Stimulated activated CD8-positive, alpha-beta memory T cell treated with anti-CD3 and anti-CD28 coated beads, Interleukin-15, amount 100 ng/mL, for 1 hour (primary cell): ENCODE measurements around the gene SASH1.
"Not testable (repeated sequence)": the region's sequence is repeated elsewhere in the genome, so short reads cannot be mapped to it uniquely, and the experiment has no call there.

Source experiments
- DNase-seq: peaks from one replicate; pipeline ENCODE4 v3.0.0-alpha.2; 2020; ENCODE audit warnings: low read depth

Gene SASH1

DNA sequence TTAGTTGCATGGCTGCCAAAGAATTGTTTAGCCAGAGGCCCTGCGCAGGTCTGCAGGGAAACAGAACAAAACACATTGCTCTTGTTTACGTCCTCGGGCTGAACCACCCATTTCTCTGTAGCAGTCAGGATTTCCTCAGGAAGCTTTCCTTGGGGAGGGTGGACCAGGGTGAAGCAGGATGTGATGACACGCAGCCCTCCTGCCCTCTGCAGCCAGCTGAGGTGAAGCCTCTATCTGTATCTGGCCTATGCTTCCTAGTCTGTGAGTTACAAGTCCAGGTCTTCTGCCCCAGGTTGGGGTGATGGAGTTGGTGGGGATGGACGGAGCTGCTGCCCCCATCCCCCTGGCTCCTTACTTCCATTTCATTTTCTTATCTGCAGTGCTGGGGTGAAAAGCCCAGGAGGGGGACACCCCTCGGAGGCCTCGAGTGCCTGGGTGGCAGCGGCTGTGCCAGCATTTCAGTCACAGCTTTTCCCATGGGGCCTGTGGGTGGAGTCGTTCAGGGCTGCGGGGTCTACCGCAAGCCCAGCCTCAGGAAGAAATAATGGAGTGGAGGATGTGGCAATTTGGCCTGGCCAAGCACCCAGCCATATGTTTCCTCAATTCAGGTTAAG, 24.9 kb downstream of the SASH1 start:
- no peak for DNase-seq

DNA sequence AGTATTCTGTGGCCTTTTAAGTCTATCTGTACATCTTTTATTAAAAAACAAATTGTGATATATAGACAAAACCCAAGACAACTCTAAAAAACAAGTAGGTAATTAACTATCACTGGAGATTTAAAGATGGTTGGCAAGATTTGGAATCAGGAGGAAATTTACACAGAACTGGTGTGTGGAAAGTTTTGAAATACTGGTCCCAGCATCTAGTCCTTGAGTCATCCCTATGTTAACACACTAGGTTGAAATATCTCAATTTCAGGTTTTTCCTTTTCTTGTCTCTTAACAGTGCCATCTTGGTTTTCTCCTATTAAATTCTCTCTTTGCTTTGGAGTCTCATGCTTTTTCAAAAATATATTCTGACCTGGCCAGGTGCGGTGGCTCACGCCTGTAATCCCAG, 27.5 kb downstream of the SASH1 start:
- no peak for DNase-seq

DNA sequence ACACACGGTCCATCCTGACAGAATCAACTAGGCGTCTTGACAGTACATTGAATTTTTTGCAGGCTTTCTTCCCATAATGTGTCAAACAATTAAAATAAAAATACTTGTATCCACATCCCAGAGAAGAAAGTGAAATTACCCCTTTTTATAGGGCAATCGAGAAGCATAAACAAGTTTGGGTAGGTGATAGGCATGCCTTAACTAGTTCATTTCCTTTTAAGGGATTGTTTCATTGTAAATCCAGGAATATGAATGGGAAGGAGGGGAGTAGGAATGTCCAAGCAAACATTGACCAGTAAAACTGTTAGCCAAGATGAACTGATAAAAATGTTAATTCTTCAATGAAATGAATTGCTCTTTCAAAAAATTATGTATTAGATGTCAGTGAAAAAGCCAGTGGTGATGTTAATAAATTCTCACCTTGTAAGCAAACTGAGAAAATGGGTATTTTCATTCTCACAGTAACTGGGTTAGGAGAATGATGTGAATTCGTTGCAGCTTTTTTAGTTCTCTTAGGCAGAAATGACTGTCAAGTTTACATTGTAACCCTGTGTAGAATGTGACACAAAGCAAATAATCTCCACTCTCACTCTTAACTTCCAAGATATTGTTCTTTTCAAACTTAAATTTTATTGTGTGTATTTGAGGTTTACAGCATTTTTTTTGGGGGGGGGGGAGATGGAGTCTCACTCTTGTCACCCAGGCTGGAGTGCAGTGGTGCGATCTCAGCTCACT, 31.6 kb downstream of the SASH1 start:
- DNase-seq: no peak

DNA sequence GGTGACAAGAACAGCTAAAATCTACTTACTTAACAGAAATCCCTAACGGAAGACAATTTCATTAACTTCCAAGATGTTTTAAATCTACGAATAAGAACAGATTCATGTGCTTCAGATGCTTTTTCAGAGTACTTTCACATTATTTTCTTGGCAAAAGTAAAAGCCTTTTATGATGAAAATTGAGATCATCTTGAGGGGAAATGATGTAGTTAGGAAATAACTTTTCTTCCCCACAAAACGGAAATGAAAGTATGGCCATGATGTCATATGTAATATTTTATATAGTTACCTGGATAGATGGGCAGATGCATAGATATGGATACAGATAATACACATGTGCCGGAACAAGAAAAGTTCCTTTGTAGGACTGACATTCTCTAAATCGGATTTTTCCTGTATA, 32.8 kb downstream of the SASH1 start:
- no peak for DNase-seq

DNA sequence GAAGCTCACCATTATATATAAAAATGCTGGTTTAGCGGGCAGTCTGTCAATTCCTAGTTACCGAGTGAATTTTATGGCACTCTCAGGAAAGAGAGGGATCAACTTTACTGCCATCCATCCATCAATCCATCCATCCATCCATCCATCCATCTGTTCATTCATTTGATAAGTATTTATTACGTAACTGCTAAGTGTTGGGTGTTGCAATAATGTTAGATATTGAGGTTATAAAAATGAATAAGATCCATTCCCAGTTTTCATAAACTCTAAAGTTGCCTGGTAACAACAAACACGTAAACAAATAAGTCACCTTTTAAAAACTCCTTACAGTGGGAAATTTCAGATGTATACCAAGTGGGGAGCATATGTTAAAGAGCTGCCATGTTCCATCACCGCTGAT, 36.8 kb downstream of the SASH1 start:
- DNase-seq: no peak

DNA sequence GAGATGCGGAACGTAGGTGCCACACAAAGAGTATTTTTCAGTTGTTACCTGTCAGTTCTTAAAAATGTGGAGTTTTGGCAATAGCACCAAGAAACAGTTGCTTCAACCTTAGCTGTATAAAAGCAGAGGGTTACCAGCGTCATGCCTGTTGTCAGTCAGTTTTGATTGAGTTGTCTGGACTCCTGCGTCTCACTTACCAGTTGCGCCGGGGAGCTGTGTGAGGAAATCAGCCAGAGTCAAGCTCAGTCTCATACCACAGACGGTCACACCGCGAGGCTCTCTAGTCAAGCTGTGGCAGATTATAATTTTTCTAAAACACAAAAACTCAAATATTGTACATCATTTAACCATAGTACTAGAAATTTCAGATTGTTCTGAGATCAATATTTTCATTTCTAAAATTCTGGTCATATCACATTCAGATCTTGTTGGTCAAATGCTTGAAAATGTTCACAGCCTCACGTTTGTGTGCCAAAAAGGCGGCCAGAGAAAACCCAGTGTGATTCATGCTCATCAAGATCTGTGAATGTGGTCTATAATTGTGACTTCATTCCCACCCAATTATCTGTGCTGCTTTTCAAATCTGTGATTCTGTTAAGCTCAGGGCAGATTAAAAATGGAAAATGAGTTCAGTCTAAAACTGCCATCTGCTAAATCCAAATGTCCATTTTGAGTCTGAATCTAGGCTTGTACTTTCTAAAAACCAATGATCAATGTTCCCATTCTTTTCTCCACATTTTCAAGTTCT, 37.5 kb downstream of the SASH1 start:
- DNase-seq: no peak

DNA sequence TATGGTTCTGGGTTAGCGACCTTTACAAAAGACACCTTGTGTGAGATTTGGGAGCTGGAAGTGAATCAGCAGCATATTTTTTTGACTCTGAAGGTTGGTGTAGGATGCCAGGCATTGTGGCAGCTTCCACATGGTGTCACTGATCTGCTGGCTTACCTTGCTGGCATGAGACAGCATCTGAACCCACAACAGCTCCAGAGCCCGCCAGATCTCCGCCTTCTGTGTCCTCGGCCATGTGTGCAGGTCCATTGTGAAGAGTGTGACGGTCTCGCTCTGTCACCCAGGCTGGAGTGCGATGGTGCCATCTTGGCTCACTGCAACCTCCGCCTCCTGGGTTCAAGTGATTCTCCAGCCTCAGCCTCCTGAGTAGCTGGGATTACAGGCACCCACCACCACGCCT, 39.4 kb downstream of the SASH1 start:
- DNase-seq: not testable (repeated sequence)

DNA sequence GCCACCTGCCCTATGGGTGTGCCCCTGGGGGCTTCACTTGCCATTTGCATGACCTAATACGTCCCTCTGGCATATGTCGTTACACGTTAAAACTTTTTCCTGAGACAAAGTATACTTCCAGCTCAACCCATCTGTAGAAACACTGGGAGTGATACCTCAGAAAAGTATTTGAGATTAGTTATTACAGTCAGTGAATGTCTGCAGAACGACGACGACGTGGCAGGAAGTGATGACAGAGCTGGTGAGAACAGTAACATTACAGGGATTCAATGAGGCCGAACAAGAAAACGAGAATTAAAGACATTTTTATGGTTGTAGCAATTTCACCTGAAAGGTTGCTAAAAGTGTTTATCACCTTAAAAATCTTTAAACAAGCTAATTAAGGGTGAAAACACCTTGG, 40.2 kb downstream of the SASH1 start:
- no peak for DNase-seq

DNA sequence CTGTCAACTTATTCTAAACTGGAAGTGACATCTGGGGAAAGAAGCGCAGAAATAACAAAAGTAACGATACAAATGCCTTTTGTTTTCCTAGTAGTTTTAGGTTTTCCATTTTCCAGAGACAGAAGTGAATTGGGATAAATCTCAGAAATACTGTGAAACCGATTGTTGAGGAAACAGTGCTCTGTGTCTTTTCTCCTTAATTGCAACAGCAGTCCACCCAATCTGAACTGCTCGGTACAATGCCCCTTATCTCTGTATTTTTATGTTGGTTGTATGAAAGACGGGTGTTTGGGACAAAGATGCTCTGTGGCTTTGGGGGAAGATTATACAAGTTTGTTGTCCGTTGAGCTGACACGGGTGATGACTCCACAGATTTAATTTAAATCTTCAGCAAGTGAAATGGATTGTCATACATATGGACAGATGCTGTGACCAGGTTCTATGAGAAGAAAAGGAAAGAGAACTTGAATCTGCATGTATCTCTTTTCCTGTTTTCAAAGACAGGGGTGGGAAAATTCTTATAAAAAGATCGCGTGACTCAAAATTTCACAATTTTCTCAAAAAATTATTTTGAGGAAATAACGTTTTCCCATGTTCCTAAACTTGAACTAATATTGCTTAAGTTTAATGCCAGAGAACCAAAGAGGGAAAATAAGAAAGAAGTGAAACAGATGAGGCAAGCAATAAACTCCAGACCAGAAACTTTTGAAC, 41.2 kb downstream of the SASH1 start:
- no peak for DNase-seq

DNA sequence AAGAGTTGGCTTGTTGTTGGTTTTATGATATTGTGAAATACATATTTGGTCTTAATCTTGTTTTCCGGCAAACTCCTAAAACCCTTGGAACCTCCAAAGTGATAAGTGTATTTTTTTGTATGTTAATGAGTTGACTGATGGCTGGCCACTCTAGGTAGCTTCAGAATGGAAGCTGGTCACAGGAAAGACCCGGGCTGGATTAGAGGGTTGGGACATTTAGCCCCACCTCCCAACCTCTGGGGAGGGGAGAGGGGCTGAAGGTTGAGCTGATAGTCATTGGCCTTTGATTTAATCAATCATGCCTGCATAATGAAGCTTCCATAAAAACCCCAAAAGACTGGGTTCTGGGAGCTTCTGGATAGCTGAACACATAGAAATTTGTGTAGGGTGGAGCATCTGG, 42.7 kb downstream of the SASH1 start:
- no peak for DNase-seq

DNA sequence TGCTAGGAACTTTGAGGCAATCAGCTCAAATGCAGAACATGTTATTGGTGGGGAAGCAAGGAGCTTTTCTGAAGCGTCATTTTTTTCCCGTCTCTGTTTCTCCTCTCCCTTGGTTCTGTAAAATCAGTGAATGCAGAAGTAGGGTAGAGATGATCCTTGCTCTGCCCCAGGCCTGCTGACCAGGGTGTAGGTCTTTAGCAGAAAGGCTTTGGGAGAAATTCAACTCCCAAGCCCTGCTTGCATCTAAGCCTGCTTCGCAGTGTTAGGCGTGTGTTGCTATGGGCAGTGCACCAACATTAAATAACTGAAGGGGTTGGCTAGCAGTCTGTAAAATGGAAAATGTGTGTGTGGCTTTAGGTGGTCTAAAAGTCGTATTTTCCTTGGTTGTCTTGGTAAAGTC, 45.9 kb downstream of the SASH1 start:
- DNase-seq: no peak

DNA sequence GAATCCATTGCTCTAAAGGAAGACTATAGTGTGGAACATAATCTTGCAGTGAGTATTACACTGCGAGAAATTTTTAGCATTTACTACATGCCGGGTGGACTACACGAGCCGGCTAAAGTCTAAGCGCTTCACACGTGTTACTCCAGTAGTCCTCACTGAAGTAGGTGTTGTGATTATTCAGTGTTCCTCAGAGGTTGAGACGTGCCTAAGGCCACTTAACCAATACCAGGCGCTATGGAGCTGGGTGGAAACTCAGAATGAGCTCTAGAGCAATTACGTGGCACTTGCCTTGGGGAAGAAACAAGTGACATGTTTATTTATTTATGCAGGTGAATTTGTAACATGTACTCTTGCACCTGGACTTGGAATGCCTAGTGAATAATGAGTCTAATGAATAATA, 46.4 kb downstream of the SASH1 start:
- DNase-seq: no peak

DNA sequence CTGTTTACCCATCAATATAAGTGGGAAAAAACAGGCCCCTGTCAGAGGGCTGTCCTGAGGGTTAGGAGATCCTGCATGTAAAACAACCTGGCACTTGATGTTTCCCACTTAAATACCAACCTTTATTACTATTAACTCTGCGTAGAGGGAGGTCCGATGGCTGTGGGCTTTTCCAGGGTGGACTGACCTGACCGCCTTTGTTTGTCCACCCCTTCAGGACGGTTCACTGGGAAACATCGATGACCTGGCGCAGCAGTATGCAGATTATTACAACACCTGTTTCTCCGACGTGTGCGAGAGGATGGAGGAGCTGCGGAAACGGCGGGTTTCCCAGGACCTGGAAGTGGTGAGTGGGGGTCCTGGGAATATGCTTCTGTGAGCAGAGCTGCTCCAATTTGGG, 47.3 kb downstream of the SASH1 start:
- DNase-seq: no peak

DNA sequence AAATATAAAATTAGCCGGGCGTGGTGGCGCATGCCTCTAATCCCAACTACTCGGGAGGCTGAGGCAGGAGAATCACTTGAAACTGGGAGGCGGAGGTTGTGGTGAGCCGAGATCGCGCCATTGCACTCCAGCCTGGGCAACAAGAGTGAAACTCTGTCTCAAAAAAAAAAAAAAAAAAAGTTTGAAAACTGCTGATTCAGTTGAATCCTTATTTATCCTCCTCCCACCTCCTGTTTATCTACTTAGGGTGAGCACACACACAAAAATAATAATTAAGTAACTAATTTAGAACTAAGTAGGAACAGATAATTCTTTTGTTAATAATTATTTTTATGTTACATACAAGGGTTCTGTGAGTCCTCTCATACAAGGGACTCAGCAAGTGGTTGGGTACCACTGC, 49.5 kb downstream of the SASH1 start:
- DNase-seq: not testable (repeated sequence)

DNA sequence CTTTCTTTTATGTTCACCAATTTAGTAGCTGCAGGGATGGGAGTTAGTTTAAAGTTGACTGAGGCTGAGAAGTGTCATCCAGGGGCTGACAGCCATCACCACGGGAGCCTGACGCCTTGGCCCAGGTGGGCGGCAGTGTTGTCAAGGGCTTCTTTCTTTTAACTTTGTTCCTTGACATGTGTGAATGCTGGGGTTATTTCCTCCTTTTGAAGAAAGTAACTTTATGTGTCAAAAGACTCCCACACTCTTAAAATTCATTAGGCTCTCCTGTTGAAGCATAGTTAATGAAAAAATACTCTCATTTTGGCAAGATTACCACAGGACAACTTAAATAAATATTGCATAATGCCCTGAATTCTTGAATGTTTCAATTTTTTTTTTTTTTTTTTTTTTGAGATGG, 50.0 kb downstream of the SASH1 start:
- no peak for DNase-seq

DNA sequence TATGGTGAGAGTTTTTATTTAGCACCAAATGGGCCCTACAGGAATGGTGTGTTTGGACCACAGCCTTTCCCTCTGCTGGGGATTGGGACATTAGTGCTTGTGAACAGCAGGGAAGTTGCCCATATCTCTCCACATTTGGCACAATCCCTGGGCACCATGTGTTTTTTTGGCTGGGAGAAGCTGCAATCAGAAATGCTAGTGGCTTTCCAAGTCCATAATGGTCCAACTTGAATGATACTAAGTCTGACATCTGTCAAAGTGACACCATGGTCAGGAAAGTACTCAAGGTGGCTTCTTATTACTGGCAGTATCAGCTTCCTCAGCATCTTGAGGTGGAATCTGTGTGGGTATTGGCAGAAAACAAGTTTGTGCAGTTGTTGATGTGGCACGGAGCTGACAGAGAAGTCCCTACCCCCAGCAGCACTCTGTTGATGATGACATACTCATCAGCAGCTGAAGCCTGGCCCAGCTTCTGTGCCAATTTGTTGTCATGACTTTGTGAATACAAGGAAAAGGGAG, 53.0 kb downstream of the SASH1 start:
- DNase-seq: no peak

DNA sequence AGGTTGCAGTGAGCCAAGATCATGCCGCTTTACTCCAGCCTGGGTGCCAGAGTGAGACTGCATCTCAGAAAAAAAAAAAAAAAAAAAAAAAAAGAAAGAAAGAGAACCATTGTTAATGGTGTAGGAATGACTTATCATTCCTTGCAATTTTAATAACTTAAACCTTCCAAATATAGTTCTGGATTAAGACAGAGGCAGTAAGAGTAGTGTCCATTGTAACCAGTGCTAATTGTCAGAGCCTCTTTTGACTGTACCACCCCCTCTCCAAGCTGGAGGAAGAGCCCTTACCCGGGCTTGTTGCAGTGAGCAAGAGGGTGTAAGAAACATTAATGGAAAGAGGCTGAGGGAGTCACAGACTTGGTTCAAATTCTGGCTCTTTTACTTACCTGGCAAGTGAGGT, 53.8 kb downstream of the SASH1 start:
- no peak for DNase-seq

DNA sequence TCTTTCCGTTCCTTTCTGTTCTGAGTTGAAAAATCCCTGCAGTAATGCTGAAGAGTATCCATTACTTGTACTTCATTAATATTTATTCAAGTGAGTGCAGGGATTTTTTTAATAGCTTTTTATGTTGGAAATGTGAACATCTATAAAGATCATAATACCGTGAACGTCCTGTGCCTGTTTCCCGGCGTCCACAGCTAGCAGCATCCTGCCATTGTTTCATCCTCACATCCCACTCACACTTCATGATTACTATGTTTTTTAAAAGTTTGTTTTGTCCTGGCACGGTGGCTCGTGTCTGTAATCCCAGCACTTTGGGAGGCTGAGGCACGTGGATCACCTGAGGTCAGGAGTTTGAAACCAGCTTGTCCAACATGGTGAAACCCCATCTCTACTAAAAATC, 54.3 kb downstream of the SASH1 start:
- DNase-seq: no peak

DNA sequence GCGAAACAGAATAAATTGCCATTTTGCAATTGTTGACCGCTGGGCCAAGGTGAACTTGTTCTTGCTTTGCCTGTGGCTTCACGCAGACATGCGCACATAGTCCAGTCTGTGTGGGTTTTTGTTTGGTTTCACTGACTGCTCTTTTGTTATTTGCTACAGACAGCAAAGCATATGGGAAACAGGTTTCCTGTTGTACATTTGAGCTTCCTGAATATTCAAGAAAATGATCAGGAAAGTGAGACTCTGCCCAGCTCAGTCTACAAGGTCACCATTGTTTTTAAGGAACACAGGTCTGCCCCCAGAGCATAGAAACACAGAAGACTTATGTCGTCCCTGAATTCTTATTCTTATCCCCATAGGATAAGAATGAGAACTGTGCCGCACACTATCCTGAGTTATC, 55.6 kb downstream of the SASH1 start:
- no peak for DNase-seq

DNA sequence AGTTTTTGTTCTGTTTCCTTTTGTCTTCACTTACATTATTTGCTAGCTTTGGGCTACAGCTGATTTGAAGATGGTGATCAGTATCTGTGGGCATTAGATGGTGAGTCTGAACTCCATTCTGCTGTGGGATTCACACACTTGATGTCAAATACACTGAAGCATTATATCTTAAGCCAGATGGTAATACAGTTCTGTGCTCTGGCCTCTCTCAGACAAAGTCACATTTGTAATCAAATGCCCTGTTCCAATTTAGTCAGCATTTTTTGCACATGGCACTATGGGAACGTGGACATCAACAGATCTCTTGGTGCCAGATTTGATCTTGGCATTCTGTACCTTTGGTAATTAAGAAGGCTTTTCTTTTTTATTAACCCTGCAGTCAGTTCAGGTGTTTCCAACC, 56.0 kb downstream of the SASH1 start:
- DNase-seq: no peak

DNA sequence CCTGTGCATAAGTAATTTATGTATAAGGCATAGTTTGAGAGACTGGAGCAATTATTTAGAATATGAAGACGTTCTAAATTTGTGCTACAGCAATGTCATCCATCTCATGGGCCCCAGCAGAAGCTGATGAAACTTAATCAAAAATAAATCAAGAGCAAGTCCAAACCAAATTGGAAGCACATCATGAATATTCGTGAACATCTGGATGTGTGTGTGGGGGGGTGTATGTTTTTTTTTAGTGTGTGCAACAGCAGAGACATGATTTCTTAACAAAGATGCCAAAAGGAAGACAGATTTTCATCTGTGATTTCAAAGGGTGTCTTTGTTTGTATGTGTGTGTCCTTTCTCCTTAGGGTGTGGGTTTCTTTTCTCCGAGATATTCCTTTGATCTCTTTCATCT, 58.9 kb downstream of the SASH1 start:
- DNase-seq: no peak

DNA sequence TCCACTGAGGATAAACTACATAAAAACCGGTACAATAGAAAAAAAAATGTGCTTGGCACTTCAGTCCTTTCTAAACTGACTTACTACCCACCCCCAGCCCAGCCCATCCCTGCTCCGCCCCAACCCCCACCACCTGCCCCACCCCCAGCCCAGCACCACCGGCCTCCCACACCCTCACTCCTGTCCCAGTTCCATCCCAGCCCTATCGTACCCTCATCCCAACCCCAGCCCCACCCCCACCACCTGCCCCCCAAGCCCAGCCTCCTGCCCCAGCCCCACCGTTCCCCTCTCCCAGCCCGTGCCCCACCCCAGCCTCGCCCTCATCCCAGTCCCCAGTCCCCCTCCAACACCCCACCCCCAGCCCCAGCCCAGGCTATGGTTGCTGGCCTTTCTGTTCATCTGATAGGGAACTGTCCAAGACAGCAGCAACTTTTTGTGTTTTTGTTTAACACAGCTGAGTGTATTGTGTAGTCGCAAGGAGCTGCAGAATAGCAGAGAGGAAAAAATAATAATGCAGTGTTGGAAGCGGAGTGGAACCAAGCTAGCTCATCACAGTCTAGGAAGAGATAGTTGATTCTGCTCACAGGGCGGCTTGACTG, 61.9 kb downstream of the SASH1 start:
- DNase-seq: no peak
